ENCODE measurements around the gene CD81. TPM values are rescaled to one million over a fixed set of nuclear protein-coding genes. Genes with fewer than 3 reads are reported as not detected.
A peak's percentile ranks its signal among the peaks of the same experiment; 100 is the strongest.

Gene CD81
- total RNA-seq, 1 donor from 2014 or later = 746 TPM

DNA sequence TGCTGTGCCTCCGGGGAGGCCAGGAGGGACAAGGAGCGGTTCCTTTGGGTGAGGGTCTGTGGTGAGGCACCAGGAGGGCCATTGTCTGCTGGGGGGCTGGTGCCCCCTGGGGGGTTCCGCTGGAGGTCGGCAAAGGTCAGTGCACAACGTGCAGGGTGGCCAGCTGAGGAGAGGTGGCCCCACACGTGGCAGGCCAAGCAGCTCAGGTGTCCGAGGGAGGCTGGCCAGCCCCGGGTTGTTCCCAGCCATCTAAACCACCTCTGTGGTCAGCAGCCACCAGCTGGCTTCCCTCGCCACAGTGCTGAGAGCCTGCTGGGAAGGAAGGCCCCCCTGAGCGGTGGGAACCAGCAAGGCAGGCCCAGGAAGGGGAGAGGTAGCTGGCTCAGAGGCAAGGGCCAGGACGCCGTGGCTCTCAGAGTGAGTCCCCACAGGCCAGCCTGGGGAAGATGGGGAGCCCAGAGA is 27.7 kb downstream of the CD81 start:
- DNase-seq (ENCODE audit: low spot score) = no peak

DNA sequence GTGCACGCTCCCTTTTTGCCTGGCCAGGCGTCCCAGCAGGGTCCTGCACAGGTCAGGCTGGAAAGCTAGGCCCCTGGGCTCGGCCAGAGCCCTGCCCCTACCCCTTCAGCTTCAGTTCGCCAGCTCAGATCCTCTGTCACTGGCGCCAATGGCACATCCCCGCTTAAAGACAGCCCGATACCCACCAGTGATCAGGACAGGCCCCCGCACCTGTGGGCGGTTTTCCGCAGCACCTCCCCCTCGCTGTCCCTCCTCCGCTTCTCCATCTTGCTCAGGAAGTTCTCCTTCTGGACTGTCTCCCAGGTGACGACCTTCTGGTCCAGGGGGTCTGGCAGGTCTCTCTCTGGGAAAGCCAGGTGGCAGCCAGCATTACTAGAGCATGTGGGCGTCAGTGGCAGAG is 29.3 kb downstream of the CD81 start:
- DNase-seq (ENCODE audit: low spot score) = no peak

- DNase-seq (ENCODE audit: low spot score) = no peak
Measured at GRCh38 chr11:2406878-2407410, 29.8 kb downstream of the CD81 start.

GRCh38 chr11:2408671-2409070 is 31.6 kb downstream of the CD81 start:
- no peak for DNase-seq (ENCODE audit: low spot score)

DNA sequence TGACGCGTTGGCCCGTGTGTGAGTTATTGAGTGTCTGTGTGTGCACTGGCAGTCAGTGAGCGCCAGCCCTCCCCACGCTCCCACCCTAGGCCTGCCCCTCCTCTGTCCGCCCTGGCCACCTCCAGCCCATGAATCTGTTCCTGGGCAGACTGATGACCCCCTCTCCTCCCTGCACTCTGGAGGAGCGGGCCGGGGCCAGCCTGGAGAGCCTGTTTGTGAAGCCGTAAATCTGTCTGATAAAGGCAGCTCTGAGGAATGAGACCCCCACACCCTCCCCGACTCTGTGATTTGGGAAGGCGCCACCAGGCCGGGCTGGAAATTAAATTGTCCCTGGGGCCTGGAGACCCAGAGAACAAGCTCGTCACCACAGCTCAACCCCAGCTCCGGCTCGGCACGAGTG is 32.0 kb downstream of the CD81 start:
- no peak for DNase-seq (ENCODE audit: low spot score)

DNA sequence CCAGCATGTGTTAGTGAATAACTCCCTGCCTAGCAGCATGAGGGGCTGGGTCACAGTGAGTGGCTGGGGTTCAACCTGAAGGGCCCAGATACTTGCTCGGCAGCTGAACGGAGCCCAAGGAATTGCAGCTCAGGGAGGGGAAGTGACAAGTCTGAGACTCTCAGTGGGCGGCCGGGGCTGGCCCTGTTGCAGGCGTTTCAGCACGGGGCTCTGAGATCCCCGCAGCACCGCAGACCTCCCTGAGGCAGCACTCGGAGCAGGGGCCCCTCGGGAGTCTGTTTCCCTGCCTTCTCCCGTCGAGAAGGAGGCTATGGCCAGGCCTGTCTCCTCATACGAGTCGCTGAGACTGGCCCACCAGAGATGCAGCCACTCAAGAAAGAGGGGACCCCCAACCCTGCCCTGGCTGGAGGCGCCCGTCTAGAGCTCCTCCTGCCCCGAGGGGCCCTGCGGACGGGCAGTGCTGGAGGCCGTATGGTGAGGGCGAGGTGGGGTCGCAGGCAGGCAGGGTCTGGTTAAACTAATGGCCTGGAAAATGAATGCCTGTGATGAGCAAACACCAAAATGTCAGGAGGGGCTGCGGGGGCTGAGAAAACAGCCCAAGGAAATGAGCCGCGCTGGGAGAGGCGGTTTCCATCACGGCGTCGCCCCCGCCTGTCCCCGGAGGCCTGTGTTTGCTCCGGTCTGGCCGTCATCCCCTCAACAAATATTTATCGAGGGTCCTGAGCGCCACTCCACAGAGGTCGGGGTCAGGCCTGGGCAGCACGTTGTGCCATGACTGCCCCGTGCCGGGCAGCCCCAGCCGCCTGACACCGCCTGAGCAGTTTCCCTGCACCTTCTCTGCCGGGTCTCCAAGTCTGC is 32.7 kb downstream of the CD81 start:
- no peak for DNase-seq (ENCODE audit: low spot score)

- DNase-seq (ENCODE audit: low spot score) = no peak
Measured at GRCh38 chr11:2410616-2411015, 33.5 kb downstream of the CD81 start.

DNA sequence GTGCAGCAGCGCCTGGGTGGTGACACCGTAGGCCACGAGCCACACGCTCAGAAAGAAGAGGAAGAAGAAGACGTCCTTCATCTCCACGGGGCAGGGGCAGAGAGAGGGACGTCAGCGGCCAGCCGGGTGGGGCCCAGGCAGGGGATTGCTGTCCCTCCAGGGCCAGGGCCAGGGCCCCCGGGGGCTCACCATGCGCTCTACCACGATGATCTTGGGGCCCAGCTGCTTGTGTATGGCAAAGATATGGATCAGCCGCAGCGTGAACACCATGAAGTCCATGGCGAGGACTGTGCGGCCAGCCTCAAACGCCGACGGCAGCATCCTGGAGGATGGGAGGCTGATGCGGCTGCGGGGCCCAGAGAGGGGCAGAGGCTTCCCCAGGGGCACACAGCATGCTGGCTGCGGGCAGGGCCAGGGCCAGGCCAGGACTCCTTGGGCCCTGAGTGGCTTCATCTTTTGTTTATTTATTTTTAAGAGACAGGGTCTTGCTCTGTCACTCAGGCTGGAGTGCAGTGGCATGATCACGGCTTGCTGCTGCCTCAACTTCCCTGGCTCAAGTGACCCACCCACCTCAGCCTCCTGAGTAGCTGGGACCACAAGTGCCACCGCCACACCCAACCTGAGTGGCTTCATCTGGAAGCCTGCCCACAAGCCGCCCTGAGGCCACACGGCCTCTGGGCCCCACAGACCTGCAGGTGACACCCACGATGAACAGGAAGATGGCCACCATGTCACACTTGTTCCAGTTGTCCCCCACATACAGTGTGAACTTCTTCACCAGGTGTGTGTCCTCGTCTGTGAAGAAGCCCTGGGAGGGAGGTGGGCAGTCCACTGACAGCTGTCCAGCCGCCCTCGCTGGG is 34.6 kb downstream of the CD81 start:
- DNase-seq (ENCODE audit: low spot score) = no peak

DNA sequence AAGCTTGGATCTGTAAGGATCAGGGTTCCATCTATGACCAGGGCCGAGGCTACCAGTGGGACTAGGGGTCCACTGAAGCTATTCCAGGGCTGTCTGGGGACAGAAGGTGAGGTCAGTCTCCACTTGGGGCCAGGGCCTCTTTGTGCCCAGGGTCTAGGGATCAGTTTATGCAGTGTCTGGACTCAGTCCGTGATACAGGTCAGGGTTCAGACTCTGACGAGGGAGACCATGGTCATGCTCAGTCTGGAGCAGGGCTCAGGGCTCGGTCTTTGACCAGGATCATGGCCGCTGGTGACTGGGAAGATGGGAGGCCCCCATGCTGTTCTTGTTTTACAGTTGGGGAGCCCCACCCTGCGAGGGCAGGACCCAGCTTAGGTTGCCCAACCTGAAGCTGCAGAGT is 35.2 kb downstream of the CD81 start:
- DNase-seq (ENCODE audit: low spot score) = no peak

GRCh38 chr11:2413742-2414579 is 36.9 kb downstream of the CD81 start:
- no peak for DNase-seq (ENCODE audit: low spot score)

DNA sequence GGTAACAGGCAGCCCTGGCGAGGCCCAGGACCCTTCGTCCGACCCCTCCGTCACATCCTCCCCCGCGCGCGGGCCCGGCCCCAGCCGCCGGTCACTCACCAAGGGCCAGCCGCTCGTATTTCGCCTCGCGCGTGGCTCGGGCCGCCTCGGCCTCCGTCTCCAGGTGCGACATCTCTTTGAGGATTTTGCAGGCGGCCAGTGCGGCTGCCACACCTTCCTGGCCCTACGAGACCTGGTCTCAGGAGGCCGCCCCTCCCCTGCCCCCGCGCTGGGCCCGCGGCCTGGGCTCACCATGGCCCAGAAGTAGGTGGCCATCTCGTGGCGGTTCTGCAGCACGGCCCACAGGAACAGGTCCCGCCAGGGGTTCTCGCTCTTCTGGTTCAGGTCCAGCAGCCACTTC is 37.5 kb downstream of the CD81 start:
- no peak for DNase-seq (ENCODE audit: low spot score)

GRCh38 chr11:2415171-2415570 is 38.1 kb downstream of the CD81 start:
- DNase-seq (ENCODE audit: low spot score) = no peak

- no peak for DNase-seq (ENCODE audit: low spot score)
Measured at GRCh38 chr11:2415601-2416380, 38.7 kb downstream of the CD81 start.

DNA sequence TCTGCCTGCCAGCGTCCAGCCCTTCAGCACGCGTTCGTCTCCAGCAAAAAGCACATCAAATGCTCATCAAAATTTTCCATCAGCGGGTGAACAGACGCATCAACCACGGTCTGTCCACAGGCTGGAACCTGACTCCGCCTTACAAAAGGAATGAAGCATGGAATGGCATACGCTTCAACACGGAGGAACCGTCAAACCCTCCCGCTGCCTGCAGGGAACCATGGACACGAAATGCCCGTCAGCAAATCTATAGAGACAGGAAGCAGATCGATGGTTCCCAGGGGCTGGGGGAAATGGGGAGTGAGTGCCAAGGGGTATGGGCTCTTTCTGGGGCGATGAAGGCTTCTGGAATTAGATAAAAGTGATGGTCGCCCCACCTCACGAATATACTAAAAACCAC is 39.7 kb downstream of the CD81 start:
- DNase-seq (ENCODE audit: low spot score) = no peak

DNA sequence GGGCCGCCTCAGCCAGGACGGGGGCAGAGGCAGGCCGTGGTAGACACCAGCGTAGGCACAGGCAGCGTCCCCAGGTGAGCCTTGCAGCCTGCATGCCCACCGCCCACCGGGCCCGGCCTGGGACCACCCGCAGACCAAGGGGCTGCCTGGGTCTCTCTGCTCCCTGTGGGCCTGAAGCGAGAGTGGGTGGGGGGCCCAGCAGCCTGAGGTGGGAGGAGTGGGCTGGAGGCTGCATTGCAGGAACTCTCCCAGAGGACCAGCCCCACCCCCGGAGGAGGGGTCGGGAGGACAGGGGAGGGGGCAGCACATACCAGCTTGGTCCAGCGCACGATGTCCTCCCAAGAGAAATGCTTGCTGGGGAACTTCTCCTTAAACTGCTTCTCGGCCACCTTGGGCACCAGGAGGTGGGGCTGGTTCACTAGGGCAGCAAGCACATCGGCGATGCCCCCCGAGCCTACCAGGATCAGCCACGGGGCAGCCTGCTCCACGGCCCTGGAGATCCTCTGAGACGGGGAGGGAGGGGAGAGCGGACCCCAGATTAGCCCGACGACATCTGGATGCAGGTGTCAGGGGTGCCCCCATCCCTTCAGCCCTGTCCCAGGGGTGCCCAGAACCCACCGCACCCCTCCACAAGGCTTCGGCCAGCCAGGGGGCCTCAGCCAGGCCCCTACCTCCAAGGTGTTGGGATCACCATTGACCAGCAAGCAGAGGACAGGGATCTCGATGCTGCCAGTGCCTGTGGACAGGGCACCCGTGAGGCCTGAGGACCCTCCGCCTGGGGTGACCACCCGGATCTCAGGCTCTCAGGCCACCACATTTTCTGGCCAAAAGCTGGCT is 41.0 kb downstream of the CD81 start:
- no peak for DNase-seq (ENCODE audit: low spot score)

DNA sequence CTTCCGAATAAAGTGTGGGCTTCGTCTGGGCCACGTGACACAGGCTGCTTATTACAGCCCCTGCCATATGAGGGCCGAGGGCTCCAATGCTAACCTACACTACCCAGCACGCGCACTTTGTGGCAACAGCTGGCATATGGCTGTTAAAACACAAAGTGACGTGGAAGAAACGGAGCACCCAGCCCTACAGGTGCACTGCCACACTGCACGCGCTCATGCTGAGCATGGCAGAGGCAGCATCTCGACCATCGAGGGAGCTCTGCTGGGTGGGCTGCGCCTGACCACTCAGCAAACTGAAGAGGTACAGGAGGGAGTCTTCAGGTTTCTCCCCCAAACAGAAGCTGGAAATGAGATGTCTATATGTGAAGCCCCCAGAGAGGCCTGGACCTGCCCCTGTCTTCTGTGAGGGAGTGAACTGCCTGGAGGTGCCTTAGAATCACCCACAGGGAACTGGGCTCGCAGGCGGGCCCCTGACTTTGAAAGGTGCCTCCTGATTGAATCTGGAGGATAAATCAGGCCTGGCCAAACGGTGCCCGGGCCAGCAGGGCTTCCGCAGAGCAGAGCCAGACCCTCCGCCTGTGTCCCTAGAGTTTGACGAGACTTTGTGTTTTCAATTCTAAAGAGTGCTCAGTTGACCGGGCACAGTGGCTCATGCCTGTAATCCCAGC is 41.7 kb downstream of the CD81 start:
- no peak for DNase-seq (ENCODE audit: low spot score)

GRCh38 chr11:2419638-2420501 is 42.8 kb downstream of the CD81 start:
- peak; percentile 76 for DNase-seq (ENCODE audit: low spot score)

DNA sequence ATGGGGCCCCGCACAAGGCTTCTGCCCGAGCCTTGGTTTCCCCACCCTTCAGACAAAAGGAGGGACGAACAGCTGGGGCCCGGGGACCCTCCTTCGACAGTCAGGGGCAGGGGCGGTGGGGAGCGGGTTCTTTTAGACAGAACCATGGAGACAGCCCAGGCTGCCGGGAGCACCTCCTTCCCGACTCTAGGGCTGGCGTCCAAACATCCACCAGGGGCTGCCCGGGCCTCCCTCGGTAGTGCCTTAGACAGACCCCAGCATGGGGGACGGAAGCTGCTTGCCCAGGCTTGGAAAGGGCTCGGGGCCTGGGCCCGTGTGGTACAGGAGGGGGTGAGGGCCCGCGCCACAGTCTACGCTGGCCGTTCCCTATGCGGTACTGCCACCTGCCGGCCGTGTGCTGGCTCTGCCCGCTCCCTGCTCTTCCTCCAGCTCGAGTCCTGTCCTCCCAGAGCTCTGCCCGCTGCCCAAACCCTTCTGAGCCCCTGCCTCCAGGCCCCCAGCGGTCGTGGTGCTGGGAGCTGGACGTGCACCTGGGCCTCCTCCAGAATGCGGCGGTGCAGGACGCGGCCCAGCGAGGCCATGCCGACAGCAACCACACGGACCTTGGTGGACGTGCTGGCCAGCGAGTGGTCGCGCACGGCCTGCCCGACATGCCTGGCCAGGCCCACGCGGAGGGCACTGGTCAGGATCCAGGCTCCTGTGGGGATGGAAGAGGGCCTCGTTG is 43.6 kb downstream of the CD81 start:
- peak; percentile 66 for DNase-seq (ENCODE audit: low spot score)

All from mucosa of gallbladder (tissue), 1 donor.